Measurements from ENCODE around the gene SCAMP1. TPM values are rescaled to one million over a fixed set of nuclear protein-coding genes. Genes with fewer than 3 reads are reported as not detected.

Gene SCAMP1
- polyA plus RNA-seq, 1 of the 3 experiments (the other 2 are of a cell fraction), result 11.5 TPM

DNA sequence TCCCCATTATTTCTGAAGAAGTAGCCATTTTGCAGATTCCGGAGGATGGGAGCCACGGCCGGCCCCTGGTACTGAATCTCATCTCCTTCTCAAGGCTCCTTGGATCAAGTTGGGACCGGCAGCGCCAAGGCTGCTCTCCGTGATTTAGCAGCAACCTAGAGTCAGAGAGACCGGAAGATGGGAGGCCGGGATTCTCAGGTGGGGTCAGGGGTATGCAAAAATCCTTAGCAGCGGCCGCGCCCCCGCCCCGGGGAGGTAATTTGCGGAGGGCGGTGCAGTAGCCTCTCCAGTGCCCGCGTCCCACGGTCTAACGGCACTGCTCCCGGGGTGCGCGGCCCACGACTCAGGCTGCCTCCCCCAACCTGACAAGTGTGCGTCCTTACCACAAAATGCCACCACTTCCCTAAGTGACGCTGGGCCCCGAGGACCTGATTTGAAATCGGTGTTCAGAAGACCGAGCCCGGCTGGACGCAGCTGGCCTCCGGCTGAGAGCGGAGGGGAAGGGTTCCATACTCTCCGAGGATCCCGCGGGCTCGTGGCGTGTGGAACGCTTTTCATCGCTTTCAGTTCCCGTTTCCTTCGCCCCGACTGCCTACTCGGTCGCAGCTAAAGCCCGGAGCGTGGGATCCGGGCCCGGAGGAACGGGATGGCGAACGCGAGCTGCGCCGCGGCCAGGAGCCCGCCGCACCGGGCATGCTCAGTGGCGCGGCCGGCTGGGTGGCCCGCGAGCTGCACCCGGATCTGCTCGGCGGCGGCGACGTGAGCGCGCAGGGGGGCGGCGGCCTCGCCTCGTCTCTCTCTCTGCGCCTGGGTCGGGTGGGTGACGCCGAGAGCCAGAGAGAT, at the start of gene SCAMP1 (continued):
- TF ChIP-seq, protein P1, sequence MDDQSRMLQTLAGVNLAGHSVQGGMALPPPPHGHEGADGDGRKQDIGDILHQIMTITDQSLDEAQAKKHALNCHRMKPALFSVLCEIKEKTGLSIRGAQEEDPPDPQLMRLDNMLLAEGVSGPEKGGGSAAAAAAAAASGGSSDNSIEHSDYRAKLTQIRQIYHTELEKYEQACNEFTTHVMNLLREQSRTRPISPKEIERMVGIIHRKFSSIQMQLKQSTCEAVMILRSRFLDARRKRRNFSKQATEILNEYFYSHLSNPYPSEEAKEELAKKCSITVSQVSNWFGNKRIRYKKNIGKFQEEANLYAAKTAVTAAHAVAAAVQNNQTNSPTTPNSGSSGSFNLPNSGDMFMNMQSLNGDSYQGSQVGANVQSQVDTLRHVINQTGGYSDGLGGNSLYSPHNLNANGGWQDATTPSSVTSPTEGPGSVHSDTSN (IDR thresholded peaks at IDR 0.05), result no peak; the same call in 1 of the 2 replicates
- TF ChIP-seq SIN3A (IDR thresholded peaks at IDR 0.05; ENCODE audit: borderline replicate concordance, low read depth, low read length) (peak; percentile 74; the same call in 1 of the 2 replicates), JUND (IDR thresholded peaks at IDR 0.05) (peak; percentile 64; the same call in 1 of the 2 replicates), POLR2AphosphoS5 (IDR thresholded peaks at IDR 0.05; ENCODE audit: low read depth, low read length) (peak; percentile 85), MEF2A (IDR thresholded peaks at IDR 0.05; ENCODE audit: borderline replicate concordance, low read depth) (no peak), RCOR1 (IDR thresholded peaks at IDR 0.05; ENCODE audit: low read length) (no peak), RAD21 (IDR thresholded peaks at IDR 0.05; ENCODE audit: low read length) (no peak; the same call in 1 of the 2 replicates), FOSL2 (IDR thresholded peaks at IDR 0.05; ENCODE audit: borderline replicate concordance, low read depth) (peak; percentile 5; the same call in 1 of the 2 replicates), MXI1 (IDR thresholded peaks at IDR 0.05; ENCODE audit: low read depth, low read length) (peak; percentile 9)
- TF ChIP-seq, protein P2, sequence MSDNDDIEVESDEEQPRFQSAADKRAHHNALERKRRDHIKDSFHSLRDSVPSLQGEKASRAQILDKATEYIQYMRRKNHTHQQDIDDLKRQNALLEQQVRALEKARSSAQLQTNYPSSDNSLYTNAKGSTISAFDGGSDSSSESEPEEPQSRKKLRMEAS (IDR thresholded peaks at IDR 0.05; ENCODE audit: low read depth), result peak; percentile 83
- TF ChIP-seq, protein P3, sequence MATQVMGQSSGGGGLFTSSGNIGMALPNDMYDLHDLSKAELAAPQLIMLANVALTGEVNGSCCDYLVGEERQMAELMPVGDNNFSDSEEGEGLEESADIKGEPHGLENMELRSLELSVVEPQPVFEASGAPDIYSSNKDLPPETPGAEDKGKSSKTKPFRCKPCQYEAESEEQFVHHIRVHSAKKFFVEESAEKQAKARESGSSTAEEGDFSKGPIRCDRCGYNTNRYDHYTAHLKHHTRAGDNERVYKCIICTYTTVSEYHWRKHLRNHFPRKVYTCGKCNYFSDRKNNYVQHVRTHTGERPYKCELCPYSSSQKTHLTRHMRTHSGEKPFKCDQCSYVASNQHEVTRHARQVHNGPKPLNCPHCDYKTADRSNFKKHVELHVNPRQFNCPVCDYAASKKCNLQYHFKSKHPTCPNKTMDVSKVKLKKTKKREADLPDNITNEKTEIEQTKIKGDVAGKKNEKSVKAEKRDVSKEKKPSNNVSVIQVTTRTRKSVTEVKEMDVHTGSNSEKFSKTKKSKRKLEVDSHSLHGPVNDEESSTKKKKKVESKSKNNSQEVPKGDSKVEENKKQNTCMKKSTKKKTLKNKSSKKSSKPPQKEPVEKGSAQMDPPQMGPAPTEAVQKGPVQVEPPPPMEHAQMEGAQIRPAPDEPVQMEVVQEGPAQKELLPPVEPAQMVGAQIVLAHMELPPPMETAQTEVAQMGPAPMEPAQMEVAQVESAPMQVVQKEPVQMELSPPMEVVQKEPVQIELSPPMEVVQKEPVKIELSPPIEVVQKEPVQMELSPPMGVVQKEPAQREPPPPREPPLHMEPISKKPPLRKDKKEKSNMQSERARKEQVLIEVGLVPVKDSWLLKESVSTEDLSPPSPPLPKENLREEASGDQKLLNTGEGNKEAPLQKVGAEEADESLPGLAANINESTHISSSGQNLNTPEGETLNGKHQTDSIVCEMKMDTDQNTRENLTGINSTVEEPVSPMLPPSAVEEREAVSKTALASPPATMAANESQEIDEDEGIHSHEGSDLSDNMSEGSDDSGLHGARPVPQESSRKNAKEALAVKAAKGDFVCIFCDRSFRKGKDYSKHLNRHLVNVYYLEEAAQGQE (IDR thresholded peaks at IDR 0.05; ENCODE audit: low read depth, low read length), result peak; percentile 19; the same call in 1 of the 2 replicates

DNA sequence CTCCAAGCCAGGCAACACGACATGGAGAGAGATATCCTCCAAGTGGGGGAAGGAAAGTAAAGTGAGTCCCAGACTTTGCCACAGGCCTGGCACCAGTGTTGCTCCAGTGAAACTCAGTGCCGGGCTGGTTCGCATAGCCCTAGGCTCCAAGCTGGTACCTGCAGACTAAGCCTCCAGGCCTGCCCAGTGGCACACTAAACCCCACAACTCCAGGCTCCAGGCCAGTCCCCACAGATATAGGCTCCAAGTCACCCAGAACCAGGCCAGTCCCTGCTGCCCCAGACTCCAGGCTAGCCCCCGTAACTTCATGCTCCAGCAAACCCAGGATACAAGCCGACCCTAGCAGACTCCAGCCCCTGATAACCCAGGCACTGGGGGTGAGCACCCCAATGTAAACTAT, 42.9 kb upstream of the SCAMP1 start:
- H3K27me3 ChIP-seq (ENCODE audit: insufficient read depth), result no peaks in the 10 kb centered on the region
- H3K27ac ChIP-seq (ENCODE audit: low read depth in 2 of 2, low read length in 1 of 2), result no peak overlapping the region
- POLR2A ChIA-PET, result no interaction called here
- H3K9me3 ChIP-seq, result no peaks in the 10 kb centered on the region
- H3F3A ChIP-seq (replicated peaks; ENCODE audit: insufficient read depth), result no peaks in the 10 kb centered on the region
- no peak overlapping the region for H3K4me3 ChIP-seq (ENCODE audit: low read depth in 2 of 2, low read length in 1 of 2)
- CTCF ChIA-PET, result no interaction called here
- H3K79me2 ChIP-seq (ENCODE audit: insufficient read depth), result no peaks in the 10 kb centered on the region; the same call in 1 of the 2 replicates
- DNase-seq, result no peak
- H3K36me3 ChIP-seq (replicated peaks in 1 of 2; ENCODE audit: control insufficient read depth in 1 of 2, insufficient read depth in 2 of 2, low read length in 1 of 2), result no peaks in the 10 kb centered on the region
- H3K4me1 ChIP-seq (ENCODE audit: control insufficient read depth in 1 of 2, insufficient read depth in 2 of 2, low read depth in 1 of 2, low read length in 1 of 2), result no peaks in the 10 kb centered on the region
- H3K9me2 ChIP-seq, result no peaks in the 10 kb centered on the region
- H3K4me2 ChIP-seq, result no peak overlapping the region
- H2AFZ ChIP-seq (ENCODE audit: low read depth), result no peak overlapping the region
- no peak overlapping the region for H3K9ac ChIP-seq
- H4K20me1 ChIP-seq (ENCODE audit: insufficient read depth), result no peaks in the 10 kb centered on the region
- WGBS (ENCODE audit: low lambda C conversion rate), result 80% methylated on average over 3 of the region's 5 CpGs
- TF ChIP-seq FOXJ3 (CRISPR knock-in tag; IDR thresholded peaks at IDR 0.05), result no peak
- no peak for TF ChIP-seq GATA2 (CRISPR knock-in tag; IDR thresholded peaks at IDR 0.05)
- no peak for TF ChIP-seq NFIC (IDR thresholded peaks at IDR 0.05; ENCODE audit: borderline replicate concordance)
- no peak for TF ChIP-seq YY1 (IDR thresholded peaks at IDR 0.05; ENCODE audit: low read depth)
- TF ChIP-seq NRF1 (IDR thresholded peaks at IDR 0.05; ENCODE audit: low read depth, low read length), result no peak
- TF ChIP-seq, protein P4, sequence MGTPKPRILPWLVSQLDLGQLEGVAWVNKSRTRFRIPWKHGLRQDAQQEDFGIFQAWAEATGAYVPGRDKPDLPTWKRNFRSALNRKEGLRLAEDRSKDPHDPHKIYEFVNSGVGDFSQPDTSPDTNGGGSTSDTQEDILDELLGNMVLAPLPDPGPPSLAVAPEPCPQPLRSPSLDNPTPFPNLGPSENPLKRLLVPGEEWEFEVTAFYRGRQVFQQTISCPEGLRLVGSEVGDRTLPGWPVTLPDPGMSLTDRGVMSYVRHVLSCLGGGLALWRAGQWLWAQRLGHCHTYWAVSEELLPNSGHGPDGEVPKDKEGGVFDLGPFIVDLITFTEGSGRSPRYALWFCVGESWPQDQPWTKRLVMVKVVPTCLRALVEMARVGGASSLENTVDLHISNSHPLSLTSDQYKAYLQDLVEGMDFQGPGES (IDR thresholded peaks at IDR 0.05; ENCODE audit: low read depth, low read length), result no peak
- TF ChIP-seq FOSL2 (IDR thresholded peaks at IDR 0.05; ENCODE audit: borderline replicate concordance, low read depth), result no peak
- TF ChIP-seq MEF2A (IDR thresholded peaks at IDR 0.05; ENCODE audit: borderline replicate concordance, low read depth), result no peak
- TF ChIP-seq, protein P5, sequence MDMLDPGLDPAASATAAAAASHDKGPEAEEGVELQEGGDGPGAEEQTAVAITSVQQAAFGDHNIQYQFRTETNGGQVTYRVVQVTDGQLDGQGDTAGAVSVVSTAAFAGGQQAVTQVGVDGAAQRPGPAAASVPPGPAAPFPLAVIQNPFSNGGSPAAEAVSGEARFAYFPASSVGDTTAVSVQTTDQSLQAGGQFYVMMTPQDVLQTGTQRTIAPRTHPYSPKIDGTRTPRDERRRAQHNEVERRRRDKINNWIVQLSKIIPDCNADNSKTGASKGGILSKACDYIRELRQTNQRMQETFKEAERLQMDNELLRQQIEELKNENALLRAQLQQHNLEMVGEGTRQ (IDR thresholded peaks at IDR 0.05; ENCODE audit: borderline replicate concordance, low read depth, low read length), result no peak
- no peak for TF ChIP-seq TAF1 (IDR thresholded peaks at IDR 0.05; ENCODE audit: borderline replicate concordance, low read depth, low read length)
- no peak for TF ChIP-seq RXRA (IDR thresholded peaks at IDR 0.05; ENCODE audit: borderline replicate concordance, low read depth)
- TF ChIP-seq, protein P1 (IDR thresholded peaks at IDR 0.05), result no peak
- TF ChIP-seq TEAD4 (IDR thresholded peaks at IDR 0.05; ENCODE audit: borderline replicate concordance, insufficient read depth), result no peak
- TF ChIP-seq SMC3 (IDR thresholded peaks at IDR 0.05; ENCODE audit: low read depth, low read length), result no peak
- TF ChIP-seq GABPA (IDR thresholded peaks at IDR 0.05; ENCODE audit: low read depth), result no peak
